ENCODE measurements around the gene LGI4.

DNA sequence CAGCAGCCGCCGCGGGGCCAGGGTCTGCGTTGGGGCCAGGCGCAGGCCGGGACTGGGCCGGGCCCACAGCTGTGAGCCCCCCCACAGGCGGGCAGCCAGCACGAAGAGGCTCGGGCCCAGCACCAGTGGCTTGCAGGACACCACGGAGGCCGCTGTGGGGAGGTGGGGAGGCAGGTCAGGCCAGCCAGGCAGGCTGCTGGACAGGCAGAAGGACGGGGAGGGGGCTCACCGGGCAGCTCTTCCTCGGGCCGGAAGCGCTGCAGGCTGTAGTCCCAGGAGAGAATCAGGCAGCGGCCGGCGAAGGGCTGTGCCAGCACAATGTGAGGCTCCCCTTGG, 8.3 kb downstream of the LGI4 start:
- TF ChIP-seq, protein P1, sequence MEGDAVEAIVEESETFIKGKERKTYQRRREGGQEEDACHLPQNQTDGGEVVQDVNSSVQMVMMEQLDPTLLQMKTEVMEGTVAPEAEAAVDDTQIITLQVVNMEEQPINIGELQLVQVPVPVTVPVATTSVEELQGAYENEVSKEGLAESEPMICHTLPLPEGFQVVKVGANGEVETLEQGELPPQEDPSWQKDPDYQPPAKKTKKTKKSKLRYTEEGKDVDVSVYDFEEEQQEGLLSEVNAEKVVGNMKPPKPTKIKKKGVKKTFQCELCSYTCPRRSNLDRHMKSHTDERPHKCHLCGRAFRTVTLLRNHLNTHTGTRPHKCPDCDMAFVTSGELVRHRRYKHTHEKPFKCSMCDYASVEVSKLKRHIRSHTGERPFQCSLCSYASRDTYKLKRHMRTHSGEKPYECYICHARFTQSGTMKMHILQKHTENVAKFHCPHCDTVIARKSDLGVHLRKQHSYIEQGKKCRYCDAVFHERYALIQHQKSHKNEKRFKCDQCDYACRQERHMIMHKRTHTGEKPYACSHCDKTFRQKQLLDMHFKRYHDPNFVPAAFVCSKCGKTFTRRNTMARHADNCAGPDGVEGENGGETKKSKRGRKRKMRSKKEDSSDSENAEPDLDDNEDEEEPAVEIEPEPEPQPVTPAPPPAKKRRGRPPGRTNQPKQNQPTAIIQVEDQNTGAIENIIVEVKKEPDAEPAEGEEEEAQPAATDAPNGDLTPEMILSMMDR (conservative IDR thresholded peaks at IDR 0.05; ENCODE audit: low read length), result no peak
- no peak for TF ChIP-seq EZH2phosphoT487 (IDR thresholded peaks at IDR 0.05; ENCODE audit: borderline replicate concordance)
